GM23338 (cell line): Measurements from ENCODE around the gene CAPG. TPM values are rescaled to one million over a fixed set of nuclear protein-coding genes. Genes with fewer than 3 reads are reported as not detected.

Experiments
- ATAC-seq: fragments of 200-7000 bp; cut with Tn5 transposase; 3 replicates; pipeline ENCODE4 v1.9.1; 2020
- DNase-seq: peaks from one replicate; pipeline ENCODE4 v3.0.0-alpha.2; 2015; ENCODE audit warnings: low spot score
- H2AFZ ChIP-seq: fragments of 200-600 bp; sonication (generic); 2 replicates; pipeline ENCODE4 v1.8.0; 2016; ENCODE audit warnings: antibody characterized with exemption, mild to moderate bottlenecking, moderate library complexity
- H3F3A ChIP-seq: fragments of 200-600 bp; sonication (generic); replicated peaks from 2 replicates; pipeline ENCODE4 v1.8.0; 2017; ENCODE audit warnings: antibody characterized with exemption, mixed run types, low read depth
- H3K27ac ChIP-seq: fragments of 200-600 bp; sonication (generic); 2 replicates; pipeline ENCODE4 v1.6.1; 2016; ENCODE audit warnings: low read depth
- H3K27me3 ChIP-seq: fragments of 200-600 bp; sonication (generic); 2 replicates; pipeline ENCODE4 v1.8.0; 2016; ENCODE audit warnings: mild to moderate bottlenecking, mixed run types, moderate library complexity; ENCODE audit not compliant: insufficient read depth
- H3K36me3 ChIP-seq: fragments of 200-600 bp; sonication (generic); 2 replicates; pipeline ENCODE4 v1.8.0; 2016; ENCODE audit warnings: mild to moderate bottlenecking; ENCODE audit not compliant: insufficient read depth
- H3K4me1 ChIP-seq: fragments of 200-600 bp; sonication (generic); 2 replicates; pipeline ENCODE4 v1.8.0; 2016; ENCODE audit warnings: mild to moderate bottlenecking, moderate library complexity; ENCODE audit not compliant: insufficient read depth
- H3K4me2 ChIP-seq: fragments of 200-600 bp; sonication (generic); 2 replicates; pipeline ENCODE4 v1.7.1; 2017; ENCODE audit warnings: mixed run types
- H3K4me3 ChIP-seq: fragments of 200-600 bp; sonication (generic); 2 replicates; pipeline ENCODE4 v1.6.1; 2016; ENCODE audit warnings: mixed run types
- H3K79me2 ChIP-seq: fragments of 200-600 bp; sonication (generic); replicated peaks from 2 replicates; pipeline ENCODE4 v1.8.0; 2017; ENCODE audit warnings: mild to moderate bottlenecking; ENCODE audit not compliant: insufficient read depth
- H3K9me2 ChIP-seq: fragments of 200-600 bp; sonication (generic); 2 replicates; pipeline ENCODE4 v1.8.0; 2017; ENCODE audit not compliant: insufficient read depth
- H4K20me1 ChIP-seq: fragments of 200-600 bp; sonication (generic); replicated peaks from 2 replicates; pipeline ENCODE4 v1.8.0; 2017; ENCODE audit warnings: mild to moderate bottlenecking; ENCODE audit not compliant: insufficient read depth
- H3K27ac Mint-ChIP-seq: 2 replicates; pipeline ENCODE4 v1.8.0; 2020; ENCODE audit warnings: inconsistent platforms, mild to moderate bottlenecking, moderate library complexity, mixed read lengths
- H3K27me3 Mint-ChIP-seq: 3 replicates; pipeline ENCODE4 v1.8.0; 2022; ENCODE audit warnings: low read depth, mild to moderate bottlenecking, moderate library complexity, mixed read lengths, inconsistent platforms; ENCODE audit not compliant: insufficient read depth, poor library complexity
- H3K36me3 Mint-ChIP-seq: 3 replicates; pipeline ENCODE4 v1.8.0; 2021; ENCODE audit warnings: low read depth, mild to moderate bottlenecking, inconsistent platforms, moderate library complexity, mixed read lengths
- H3K4me1 Mint-ChIP-seq: 3 replicates; pipeline ENCODE4 v1.8.0; 2020; ENCODE audit warnings: mild to moderate bottlenecking, inconsistent platforms, mixed read lengths
- H3K4me3 Mint-ChIP-seq: 3 replicates; pipeline ENCODE4 v1.8.0; 2021; ENCODE audit warnings: moderate library complexity, mild to moderate bottlenecking, inconsistent platforms, mixed read lengths
- H3K9me3 Mint-ChIP-seq: 3 replicates; pipeline ENCODE4 v1.8.0; 2020; ENCODE audit warnings: moderate library complexity, mild to moderate bottlenecking, inconsistent platforms, mixed read lengths
- CREB1 ChIP-seq: fragments of 250-450 bp; sonication (Bioruptor Pico); IDR thresholded peaks from 2 replicates; pipeline ENCODE4 v1.5.0; 2020; ENCODE audit warnings: low read depth, mild to moderate bottlenecking, moderate library complexity
- CTCF ChIP-seq, 2 experiments: fragments of 200-600 bp in 1 of 2; sonication (generic) in 1 of 2; conservative IDR thresholded peaks; 2 replicates each; pipeline versions ENCODE4 v1.5.1 to v1.6.1; 2016 to 2017; ENCODE audit warnings: antibody characterized with exemption in 2 of 2, low read depth in 2 of 2, mild to moderate bottlenecking in 2 of 2, moderate library complexity in 1 of 2
- ETS1 ChIP-seq: IDR thresholded peaks from 2 replicates; pipeline ENCODE4 v1.6.1; 2016; ENCODE audit warnings: antibody characterized with exemption
- EZH2 ChIP-seq: fragments of 200-600 bp; sonication (generic); IDR thresholded peaks from one replicate; pipeline ENCODE4 v1.8.0; 2017; ENCODE audit warnings: antibody characterized with exemption, mild to moderate bottlenecking, low read depth; ENCODE audit not compliant: unreplicated experiment
- EZH2phosphoT487 ChIP-seq: fragments of 200-600 bp; sonication (generic); IDR thresholded peaks from one replicate; pipeline ENCODE4 v1.8.1; 2018; ENCODE audit warnings: antibody characterized with exemption; ENCODE audit not compliant: unreplicated experiment
- JUNB ChIP-seq: IDR thresholded peaks from one replicate; pipeline ENCODE4 v1.6.1; 2016; ENCODE audit warnings: antibody characterized with exemption; ENCODE audit not compliant: unreplicated experiment
- NANOG ChIP-seq: IDR thresholded peaks from 2 replicates; pipeline ENCODE4 v1.6.1; 2016; ENCODE audit warnings: antibody characterized with exemption, borderline replicate concordance
- POLR2AphosphoS5 ChIP-seq: IDR thresholded peaks from 2 replicates; pipeline ENCODE4 v1.6.1; 2016; ENCODE audit warnings: antibody characterized with exemption, low read depth
- STAT1 ChIP-seq: IDR thresholded peaks from one replicate; pipeline ENCODE4 v1.6.1; 2016; ENCODE audit warnings: antibody characterized with exemption; ENCODE audit not compliant: unreplicated experiment
- ZNF114 ChIP-seq: fragments of 250-450 bp; sonication (Bioruptor Pico); IDR thresholded peaks from 2 replicates; pipeline ENCODE4 v1.5.0; 2020; ENCODE audit warnings: mild to moderate bottlenecking, moderate library complexity
- ZNF331 ChIP-seq: fragments of 250-450 bp; sonication (Bioruptor Pico); IDR thresholded peaks from 2 replicates; pipeline ENCODE4 v1.5.0; 2020; ENCODE audit warnings: low read depth, mild to moderate bottlenecking, moderate library complexity
- ZNF462 ChIP-seq: fragments of 250-450 bp; sonication (Bioruptor Pico); IDR thresholded peaks from 2 replicates; pipeline ENCODE4 v1.5.0; 2020; ENCODE audit warnings: mild to moderate bottlenecking, moderate library complexity
- polyA plus RNA-seq: library from polyadenylated mRNA; unstranded; fragments of >200 nt; fragmentation: Nextera tagmentation; extraction: Ambion mirVana; gene quantifications from 2 replicates; pipeline ENCODE4 v1.2.1, GENCODE V29; 2016
- total RNA-seq: library from RNA; depleted of rRNA; stranded (reverse); fragments of >200 nt; shearing (Covaris generic); gene quantifications from 2 replicates; pipeline ENCODE4 v1.2.3, GENCODE V29; 2014
- TF ChIP-seq, protein P1 (sequence below): IDR thresholded peaks from one replicate; pipeline ENCODE4 v1.6.1; 2018; ENCODE audit warnings: antibody characterized with exemption; ENCODE audit not compliant: unreplicated experiment

Gene CAPG
- total and polyA plus RNA-seq, 2 experiments from 2014 or later = 88.7 to 104 TPM

DNA sequence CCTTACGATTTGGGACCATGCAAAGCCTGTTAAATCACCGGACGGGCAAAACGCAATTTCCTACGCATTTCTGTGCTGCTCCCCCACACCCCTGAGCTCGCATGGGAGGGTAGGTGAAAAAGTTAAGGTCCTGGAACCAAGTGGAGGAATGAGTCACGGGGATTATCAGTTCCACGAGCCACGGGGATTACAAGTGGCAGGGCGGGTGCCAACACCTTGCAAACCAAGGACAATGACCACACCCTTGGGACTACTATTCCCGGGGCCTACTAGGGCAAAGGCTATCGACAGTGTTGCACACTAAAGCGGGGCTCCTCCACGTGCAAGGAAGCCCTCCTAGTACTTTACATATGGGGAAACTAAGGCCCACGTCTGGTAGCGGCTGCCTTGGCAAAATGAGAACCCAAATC lies 56.3 kb downstream of the CAPG start:
- TF ChIP-seq CREB1 (CRISPR knock-in tag) (no peak), STAT1 (no peak), ETS1 (no peak), ZNF462 (no peak), POLR2AphosphoS5 (no peak), CTCF (conservative IDR thresholded peaks at IDR 0.05; ENCODE audit: low read depth in 2 of 2) (no peak), NANOG (no peak), EZH2phosphoT487 (no peak), ZNF114 (no peak), EZH2 (no peak), ZNF331 (CRISPR knock-in tag) (no peak), JUNB (no peak)
- TF ChIP-seq, protein P1, sequence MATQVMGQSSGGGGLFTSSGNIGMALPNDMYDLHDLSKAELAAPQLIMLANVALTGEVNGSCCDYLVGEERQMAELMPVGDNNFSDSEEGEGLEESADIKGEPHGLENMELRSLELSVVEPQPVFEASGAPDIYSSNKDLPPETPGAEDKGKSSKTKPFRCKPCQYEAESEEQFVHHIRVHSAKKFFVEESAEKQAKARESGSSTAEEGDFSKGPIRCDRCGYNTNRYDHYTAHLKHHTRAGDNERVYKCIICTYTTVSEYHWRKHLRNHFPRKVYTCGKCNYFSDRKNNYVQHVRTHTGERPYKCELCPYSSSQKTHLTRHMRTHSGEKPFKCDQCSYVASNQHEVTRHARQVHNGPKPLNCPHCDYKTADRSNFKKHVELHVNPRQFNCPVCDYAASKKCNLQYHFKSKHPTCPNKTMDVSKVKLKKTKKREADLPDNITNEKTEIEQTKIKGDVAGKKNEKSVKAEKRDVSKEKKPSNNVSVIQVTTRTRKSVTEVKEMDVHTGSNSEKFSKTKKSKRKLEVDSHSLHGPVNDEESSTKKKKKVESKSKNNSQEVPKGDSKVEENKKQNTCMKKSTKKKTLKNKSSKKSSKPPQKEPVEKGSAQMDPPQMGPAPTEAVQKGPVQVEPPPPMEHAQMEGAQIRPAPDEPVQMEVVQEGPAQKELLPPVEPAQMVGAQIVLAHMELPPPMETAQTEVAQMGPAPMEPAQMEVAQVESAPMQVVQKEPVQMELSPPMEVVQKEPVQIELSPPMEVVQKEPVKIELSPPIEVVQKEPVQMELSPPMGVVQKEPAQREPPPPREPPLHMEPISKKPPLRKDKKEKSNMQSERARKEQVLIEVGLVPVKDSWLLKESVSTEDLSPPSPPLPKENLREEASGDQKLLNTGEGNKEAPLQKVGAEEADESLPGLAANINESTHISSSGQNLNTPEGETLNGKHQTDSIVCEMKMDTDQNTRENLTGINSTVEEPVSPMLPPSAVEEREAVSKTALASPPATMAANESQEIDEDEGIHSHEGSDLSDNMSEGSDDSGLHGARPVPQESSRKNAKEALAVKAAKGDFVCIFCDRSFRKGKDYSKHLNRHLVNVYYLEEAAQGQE = no peak
- peaks cover 15% of the 10 kb centered on the region for H3K4me1 ChIP-seq
- no peaks in the 10 kb centered on the region for H3K36me3 ChIP-seq
- H3K27ac Mint-ChIP-seq = peak overlapping the region; percentile 40; the same call in 1 of the 2 replicates
- H3K27me3 ChIP-seq = no peaks in the 10 kb centered on the region
- no peaks in the 10 kb centered on the region for H3K9me3 Mint-ChIP-seq
- H3K4me2 ChIP-seq = peak overlapping the region; percentile 83
- H4K20me1 ChIP-seq = no peaks in the 10 kb centered on the region; the same call in none of the 2 replicates
- H3K27ac ChIP-seq = no peak overlapping the region
- no peak for DNase-seq
- H2AFZ ChIP-seq = peak overlapping the region; percentile 92
- peak; percentile 11 for ATAC-seq
- H3K4me3 ChIP-seq = peak overlapping the region; percentile 78
- H3K27me3 Mint-ChIP-seq = peaks cover 6% of the 10 kb centered on the region
- peak overlapping the region; percentile 97 for H3K4me3 Mint-ChIP-seq
- H3K9me2 ChIP-seq = no peaks in the 10 kb centered on the region
- H3K79me2 ChIP-seq = no peaks in the 10 kb centered on the region
- H3K36me3 Mint-ChIP-seq = peaks cover 19% of the 10 kb centered on the region
- peaks cover 15% of the 10 kb centered on the region for H3K4me1 Mint-ChIP-seq
- no peaks in the 10 kb centered on the region for H3F3A ChIP-seq
